Mucosa of rectum (tissue), 2 donors: Measurements from ENCODE around the gene CCT3.
"Not testable (repeated sequence)": the region's sequence is repeated elsewhere in the genome, so short reads cannot be mapped to it uniquely, and the experiment has no call there.

Experiments used
- H3K27ac ChIP-seq, 2 donors: one replicate each; pipeline ENCODE4 v1.7.0; 2013; ENCODE audit warnings: inconsistent platforms in 2 of 2, low read depth in 2 of 2, low read length in 2 of 2
- H3K27me3 ChIP-seq, 2 donors: one replicate each; pipeline ENCODE4 v1.7.0; 2013; ENCODE audit warnings: low read length in 2 of 2; ENCODE audit not compliant: control insufficient read depth in 2 of 2, insufficient read depth in 2 of 2
- H3K36me3 ChIP-seq, 2 donors: one replicate each; pipeline ENCODE4 v1.7.0; 2013; ENCODE audit warnings: low read length in 2 of 2; ENCODE audit not compliant: control insufficient read depth in 2 of 2, insufficient read depth in 2 of 2
- H3K4me1 ChIP-seq, 2 donors: one replicate each; pipeline ENCODE4 v1.7.0; 2013; ENCODE audit warnings: low read length in 2 of 2, mild to moderate bottlenecking in 1 of 2; ENCODE audit not compliant: control insufficient read depth in 2 of 2, insufficient read depth in 2 of 2
- H3K4me3 ChIP-seq, 2 donors: one replicate each; pipeline ENCODE4 v1.7.0; 2013; ENCODE audit warnings: low read length in 2 of 2
- H3K9ac ChIP-seq, 2 donors: one replicate each; pipeline ENCODE4 v1.7.0; 2013; ENCODE audit warnings: low read length in 2 of 2, low read depth in 1 of 2, mild to moderate bottlenecking in 1 of 2
- H3K9me3 ChIP-seq, 2 donors: one replicate each; pipeline ENCODE4 v1.7.0; 2013; ENCODE audit warnings: low read length in 2 of 2; ENCODE audit not compliant: control insufficient read depth in 2 of 2
- donor health status: healthy.
- donor health status: Normal muscosa, but diverticular disease.

CCT3 gene

GRCh38 chr1:156337052-156337887 is 822 bp downstream of the CCT3 start:
- peaks cover 27 to 28% of the 10 kb centered on the region in 2 donors for H3K36me3 ChIP-seq
- peak overlapping the region; percentile 44 to 88 for H3K9ac ChIP-seq
- H3K4me1 ChIP-seq, result peaks cover 9 to 13% of the 10 kb centered on the region in 2 donors
- H3K4me3 ChIP-seq, result peak overlapping the region; percentile 97 to 99
- H3K9me3 ChIP-seq, result no peaks in the 10 kb centered on the region
- peak overlapping the region; percentile 1 to 75 for H3K27ac ChIP-seq
- H3K27me3 ChIP-seq, result no peaks in the 10 kb centered on the region

GRCh38 chr1:156336242-156336641 is 1.9 kb downstream of the CCT3 start:
- no peak overlapping the region for H3K27ac ChIP-seq
- H3K9me3 ChIP-seq, result no peaks in the 10 kb centered on the region
- no peaks in the 10 kb centered on the region for H3K27me3 ChIP-seq
- peak overlapping the region in 1 of 2 donors; percentile 17 for H3K4me3 ChIP-seq
- H3K4me1 ChIP-seq, result peaks cover 9 to 13% of the 10 kb centered on the region in 2 donors
- H3K36me3 ChIP-seq, result peaks cover 28 to 35% of the 10 kb centered on the region in 2 donors
- peak overlapping the region in 1 of 2 donors; percentile 15 for H3K9ac ChIP-seq

- H3K27me3 ChIP-seq, H3K4me1 ChIP-seq, H3K4me3 ChIP-seq, H3K9ac ChIP-seq, H3K9me3 ChIP-seq, H3K27ac ChIP-seq: not testable (repeated sequence)
- H3K36me3 ChIP-seq, result peaks cover 38 to 52% of the 10 kb centered on the region in 2 donors
Observed at GRCh38 chr1:156323179-156323578, 14.9 kb downstream of the CCT3 start.

- H3K36me3 ChIP-seq, result peaks cover 56 to 72% of the 10 kb centered on the region in 2 donors
- no peak overlapping the region for H3K4me3 ChIP-seq
- no peaks in the 10 kb centered on the region for H3K27me3 ChIP-seq
- H3K9me3 ChIP-seq, result no peaks in the 10 kb centered on the region
- H3K9ac ChIP-seq, result no peak overlapping the region
- no peak overlapping the region for H3K27ac ChIP-seq
- H3K4me1 ChIP-seq, result no peaks in the 10 kb centered on the region
Observed at GRCh38 chr1:156320560-156320959, 17.5 kb downstream of the CCT3 start.

GRCh38 chr1:156319664-156320063 is 18.4 kb downstream of the CCT3 start:
- Histone ChIP-seq H3K27ac (no peak overlapping the region), H3K36me3 (peaks cover 57 to 73% of the 10 kb centered on the region in 2 donors), H3K9ac (no peak overlapping the region), H3K4me1 (no peaks in the 10 kb centered on the region), H3K27me3 (no peaks in the 10 kb centered on the region), H3K4me3 (no peak overlapping the region), H3K9me3 (no peaks in the 10 kb centered on the region)

GRCh38 chr1:156316909-156317308 is 21.2 kb downstream of the CCT3 start:
- H3K27ac ChIP-seq, result no peak overlapping the region
- H3K4me3 ChIP-seq, result no peak overlapping the region
- H3K27me3 ChIP-seq, result no peaks in the 10 kb centered on the region
- H3K4me1 ChIP-seq, result no peaks in the 10 kb centered on the region
- H3K9ac ChIP-seq, result no peak overlapping the region
- peaks cover 55 to 78% of the 10 kb centered on the region in 2 donors for H3K36me3 ChIP-seq
- no peaks in the 10 kb centered on the region for H3K9me3 ChIP-seq

- Histone ChIP-seq H3K9ac (no peak overlapping the region), H3K9me3 (no peaks in the 10 kb centered on the region), H3K4me1 (no peaks in the 10 kb centered on the region), H3K36me3 (peaks cover 44 to 71% of the 10 kb centered on the region in 2 donors), H3K27ac (no peak overlapping the region), H3K4me3 (no peak overlapping the region), H3K27me3 (no peaks in the 10 kb centered on the region)
Observed at GRCh38 chr1:156310962-156311361, 27.1 kb downstream of the CCT3 start.

GRCh38 chr1:156308078-156308477 is 30.0 kb downstream of the CCT3 start:
- H3K4me1 ChIP-seq, result no peaks in the 10 kb centered on the region
- H3K27me3 ChIP-seq, result no peaks in the 10 kb centered on the region
- no peak overlapping the region for H3K9ac ChIP-seq
- peaks cover 34 to 50% of the 10 kb centered on the region in 2 donors for H3K36me3 ChIP-seq
- no peak overlapping the region for H3K27ac ChIP-seq
- H3K9me3 ChIP-seq, result no peaks in the 10 kb centered on the region
- no peak overlapping the region for H3K4me3 ChIP-seq

- Histone ChIP-seq H3K9ac (no peak overlapping the region), H3K27ac (no peak overlapping the region), H3K9me3 (no peaks in the 10 kb centered on the region), H3K36me3 (peaks cover 17 to 24% of the 10 kb centered on the region in 2 donors), H3K4me1 (no peaks in the 10 kb centered on the region), H3K4me3 (no peak overlapping the region), H3K27me3 (no peaks in the 10 kb centered on the region)
Observed at GRCh38 chr1:156305215-156305614, 32.9 kb downstream of the CCT3 start.

GRCh38 chr1:156303241-156303640 is 34.9 kb downstream of the CCT3 start:
- Histone ChIP-seq H3K9ac (no peak overlapping the region), H3K27ac (no peak overlapping the region), H3K4me1 (no peaks in the 10 kb centered on the region), H3K36me3 (peaks cover 7 to 9% of the 10 kb centered on the region in 2 donors), H3K9me3 (no peaks in the 10 kb centered on the region), H3K27me3 (no peaks in the 10 kb centered on the region), H3K4me3 (no peak overlapping the region)
